ENCODE results near the gene WNT2B. TPM values are rescaled to one million over a fixed set of nuclear protein-coding genes. Genes with fewer than 3 reads are reported as not detected.

The WNT2B gene
- total RNA-seq, 1 experiment from 2014 or later = 1.2 TPM

GRCh38 chr1:112557385-112557784 is 48.6 kb downstream of the WNT2B start:
- no peak for TF ChIP-seq ZSCAN18 (CRISPR knock-in tag; IDR thresholded peaks at IDR 0.05)
- TF ChIP-seq MXD4 (CRISPR knock-in tag; IDR thresholded peaks at IDR 0.05; ENCODE audit: borderline replicate concordance) = no peak
- TF ChIP-seq SMAD3 (CRISPR knock-in tag; IDR thresholded peaks at IDR 0.05; ENCODE audit: borderline replicate concordance) = no peak
- TF ChIP-seq ATF2 (CRISPR knock-in tag; IDR thresholded peaks at IDR 0.05; ENCODE audit: borderline replicate concordance, low read depth) = no peak
- no peak for TF ChIP-seq KAT7 (CRISPR knock-in tag; IDR thresholded peaks at IDR 0.05; ENCODE audit: borderline replicate concordance)
- no peak for TF ChIP-seq NFYB (CRISPR knock-in tag; conservative IDR thresholded peaks at IDR 0.05; ENCODE audit: low read depth)
- no peak for TF ChIP-seq NR3C1 (CRISPR knock-in tag; conservative IDR thresholded peaks at IDR 0.05; ENCODE audit: low read depth)
- no peak for TF ChIP-seq ARID4B (CRISPR knock-in tag; IDR thresholded peaks at IDR 0.05; ENCODE audit: borderline replicate concordance)
- no peak for TF ChIP-seq CTCF (IDR thresholded peaks at IDR 0.05)
- TF ChIP-seq E2F5 (CRISPR knock-in tag; IDR thresholded peaks at IDR 0.05) = no peak
- TF ChIP-seq AR (CRISPR knock-in tag; IDR thresholded peaks at IDR 0.05) = no peak
- TF ChIP-seq ZMAT4 (CRISPR knock-in tag; IDR thresholded peaks at IDR 0.05) = no peak
- TF ChIP-seq ATF6 (CRISPR knock-in tag; IDR thresholded peaks at IDR 0.05) = no peak
- no peak for TF ChIP-seq SOX15 (CRISPR knock-in tag; IDR thresholded peaks at IDR 0.05)
- no peak for TF ChIP-seq TP53 (CRISPR knock-in tag; IDR thresholded peaks at IDR 0.05)
- TF ChIP-seq HMGA2 (CRISPR knock-in tag; IDR thresholded peaks at IDR 0.05) = no peak
- no peak for TF ChIP-seq CREB1 (CRISPR knock-in tag; IDR thresholded peaks at IDR 0.05)
- Mint-ChIP-seq H3K4me1 (no peaks in the 10 kb centered on the region), H3K36me3 (peaks cover 3% of the 10 kb centered on the region; the same call in 1 of the 2 replicates), H3K9me3 (no peaks in the 10 kb centered on the region), H3K27ac (no peak overlapping the region), H3K27me3 (ENCODE audit: low read depth) (no peaks in the 10 kb centered on the region), H3K4me3 (no peak overlapping the region)
- POLR2A ChIA-PET = no interaction called here
- ATAC-seq = no peak
- DNase-seq (ENCODE audit: low spot score) = no peak
- CTCF ChIA-PET = no interaction called here

Data from WTC11 (cell line).